ENCODE data around the gene FTL.

The FTL gene

GRCh38 chr19:48955308-48955958 is 9.7 kb upstream of the FTL start:
- Histone ChIP-seq H3K4me1 (ENCODE audit: control insufficient read depth, insufficient read depth, low read length, poor library complexity, severe bottlenecking) (peaks cover 12% of the 10 kb centered on the region), H3K27ac (ENCODE audit: insufficient read depth, low read length, poor library complexity, severe bottlenecking) (peak overlapping the region; percentile 85), H3K9me3 (ENCODE audit: control insufficient read depth, low read length) (no peaks in the 10 kb centered on the region), H3K36me3 (ENCODE audit: control insufficient read depth, insufficient read depth, low read length) (no peaks in the 10 kb centered on the region), H3K27me3 (replicated peaks; ENCODE audit: control insufficient read depth, insufficient read depth, low read length, poor library complexity, severe bottlenecking) (no peaks in the 10 kb centered on the region), H3K4me3 (ENCODE audit: insufficient read depth, low read depth, low read length, poor library complexity, severe bottlenecking) (peak overlapping the region; percentile 88)
- DNase-seq = no peak

- Histone ChIP-seq H3K4me3 (ENCODE audit: insufficient read depth, low read depth, low read length, poor library complexity, severe bottlenecking) (no peak overlapping the region), H3K27ac (ENCODE audit: insufficient read depth, low read length, poor library complexity, severe bottlenecking) (no peak overlapping the region), H3K9me3 (ENCODE audit: control insufficient read depth, low read length) (no peaks in the 10 kb centered on the region), H3K36me3 (ENCODE audit: control insufficient read depth, insufficient read depth, low read length) (no peaks in the 10 kb centered on the region), H3K27me3 (replicated peaks; ENCODE audit: control insufficient read depth, insufficient read depth, low read length, poor library complexity, severe bottlenecking) (no peaks in the 10 kb centered on the region), H3K4me1 (ENCODE audit: control insufficient read depth, insufficient read depth, low read length, poor library complexity, severe bottlenecking) (peaks cover 26% of the 10 kb centered on the region)
- no peak for DNase-seq
Observed at GRCh38 chr19:48958006-48958405, 7.1 kb upstream of the FTL start.

GRCh38 chr19:48959341-48960239 is 5.5 kb upstream of the FTL start:
- H3K27ac ChIP-seq (ENCODE audit: insufficient read depth, low read length, poor library complexity, severe bottlenecking) = no peak overlapping the region
- peaks cover 42% of the 10 kb centered on the region for H3K4me1 ChIP-seq (ENCODE audit: control insufficient read depth, insufficient read depth, low read length, poor library complexity, severe bottlenecking)
- H3K36me3 ChIP-seq (ENCODE audit: control insufficient read depth, insufficient read depth, low read length) = no peaks in the 10 kb centered on the region
- no peaks in the 10 kb centered on the region for H3K9me3 ChIP-seq (ENCODE audit: control insufficient read depth, low read length)
- no peak for DNase-seq
- H3K4me3 ChIP-seq (ENCODE audit: insufficient read depth, low read depth, low read length, poor library complexity, severe bottlenecking) = no peak overlapping the region
- no peaks in the 10 kb centered on the region for H3K27me3 ChIP-seq (replicated peaks; ENCODE audit: control insufficient read depth, insufficient read depth, low read length, poor library complexity, severe bottlenecking)

GRCh38 chr19:48961051-48961649 is 4.0 kb upstream of the FTL start:
- Histone ChIP-seq H3K36me3 (ENCODE audit: control insufficient read depth, insufficient read depth, low read length) (peaks cover 1% of the 10 kb centered on the region), H3K27ac (ENCODE audit: insufficient read depth, low read length, poor library complexity, severe bottlenecking) (no peak overlapping the region), H3K9me3 (ENCODE audit: control insufficient read depth, low read length) (no peaks in the 10 kb centered on the region), H3K4me3 (ENCODE audit: insufficient read depth, low read depth, low read length, poor library complexity, severe bottlenecking) (no peak overlapping the region), H3K4me1 (ENCODE audit: control insufficient read depth, insufficient read depth, low read length, poor library complexity, severe bottlenecking) (peaks cover 41% of the 10 kb centered on the region), H3K27me3 (replicated peaks; ENCODE audit: control insufficient read depth, insufficient read depth, low read length, poor library complexity, severe bottlenecking) (no peaks in the 10 kb centered on the region)
- DNase-seq = no peak

GRCh38 chr19:48961673-48962028 is 3.5 kb upstream of the FTL start:
- no peak for DNase-seq

GRCh38 chr19:48962029-48962848 is 2.9 kb upstream of the FTL start:
- Histone ChIP-seq H3K27me3 (replicated peaks; ENCODE audit: control insufficient read depth, insufficient read depth, low read length, poor library complexity, severe bottlenecking) (no peaks in the 10 kb centered on the region), H3K4me1 (ENCODE audit: control insufficient read depth, insufficient read depth, low read length, poor library complexity, severe bottlenecking) (peaks cover 47% of the 10 kb centered on the region), H3K9me3 (ENCODE audit: control insufficient read depth, low read length) (no peaks in the 10 kb centered on the region), H3K36me3 (ENCODE audit: control insufficient read depth, insufficient read depth, low read length) (peaks cover 12% of the 10 kb centered on the region), H3K4me3 (ENCODE audit: insufficient read depth, low read depth, low read length, poor library complexity, severe bottlenecking) (no peak overlapping the region), H3K27ac (ENCODE audit: insufficient read depth, low read length, poor library complexity, severe bottlenecking) (peak overlapping the region; percentile 62)
- no peak for DNase-seq

More at GRCh38 chr19:48961673-48962028, 3.5 kb upstream of the FTL start:
- peaks cover 6% of the 10 kb centered on the region for H3K36me3 ChIP-seq (ENCODE audit: control insufficient read depth, insufficient read depth, low read length)
- no peaks in the 10 kb centered on the region for H3K9me3 ChIP-seq (ENCODE audit: control insufficient read depth, low read length)
- no peaks in the 10 kb centered on the region for H3K27me3 ChIP-seq (replicated peaks; ENCODE audit: control insufficient read depth, insufficient read depth, low read length, poor library complexity, severe bottlenecking)
- H3K27ac ChIP-seq (ENCODE audit: insufficient read depth, low read length, poor library complexity, severe bottlenecking) = no peak overlapping the region
- peaks cover 46% of the 10 kb centered on the region for H3K4me1 ChIP-seq (ENCODE audit: control insufficient read depth, insufficient read depth, low read length, poor library complexity, severe bottlenecking)
- no peak overlapping the region for H3K4me3 ChIP-seq (ENCODE audit: insufficient read depth, low read depth, low read length, poor library complexity, severe bottlenecking)

GRCh38 chr19:48962849-48963165 is 2.3 kb upstream of the FTL start:
- no peak for DNase-seq
- Histone ChIP-seq H3K27ac (ENCODE audit: insufficient read depth, low read length, poor library complexity, severe bottlenecking) (peak overlapping the region; percentile 62), H3K4me3 (ENCODE audit: insufficient read depth, low read depth, low read length, poor library complexity, severe bottlenecking) (no peak overlapping the region), H3K36me3 (ENCODE audit: control insufficient read depth, insufficient read depth, low read length) (peaks cover 16% of the 10 kb centered on the region), H3K27me3 (replicated peaks; ENCODE audit: control insufficient read depth, insufficient read depth, low read length, poor library complexity, severe bottlenecking) (no peaks in the 10 kb centered on the region), H3K4me1 (ENCODE audit: control insufficient read depth, insufficient read depth, low read length, poor library complexity, severe bottlenecking) (peaks cover 47% of the 10 kb centered on the region), H3K9me3 (ENCODE audit: control insufficient read depth, low read length) (no peaks in the 10 kb centered on the region)

- DNase-seq = peak; percentile 23 to 36 (median 36)
- peak overlapping the region; percentile 2 for H3K4me3 ChIP-seq (ENCODE audit: insufficient read depth, low read depth, low read length, poor library complexity, severe bottlenecking)
- peaks cover 21% of the 10 kb centered on the region for H3K36me3 ChIP-seq (ENCODE audit: control insufficient read depth, insufficient read depth, low read length)
- no peaks in the 10 kb centered on the region for H3K9me3 ChIP-seq (ENCODE audit: control insufficient read depth, low read length)
- H3K27ac ChIP-seq (ENCODE audit: insufficient read depth, low read length, poor library complexity, severe bottlenecking) = peak overlapping the region; percentile 62
- no peaks in the 10 kb centered on the region for H3K27me3 ChIP-seq (replicated peaks; ENCODE audit: control insufficient read depth, insufficient read depth, low read length, poor library complexity, severe bottlenecking)
- H3K4me1 ChIP-seq (ENCODE audit: control insufficient read depth, insufficient read depth, low read length, poor library complexity, severe bottlenecking) = peaks cover 47% of the 10 kb centered on the region
Observed at GRCh38 chr19:48963371-48964204, 1.5 kb upstream of the FTL start.
